LoVo (cell line): ENCODE measurements around the gene SND1.

Experiments
- DNase-seq: peaks from one replicate; pipeline ENCODE4 v3.0.0-alpha.2; 2016; ENCODE audit warnings: low spot score

Gene SND1

DNA sequence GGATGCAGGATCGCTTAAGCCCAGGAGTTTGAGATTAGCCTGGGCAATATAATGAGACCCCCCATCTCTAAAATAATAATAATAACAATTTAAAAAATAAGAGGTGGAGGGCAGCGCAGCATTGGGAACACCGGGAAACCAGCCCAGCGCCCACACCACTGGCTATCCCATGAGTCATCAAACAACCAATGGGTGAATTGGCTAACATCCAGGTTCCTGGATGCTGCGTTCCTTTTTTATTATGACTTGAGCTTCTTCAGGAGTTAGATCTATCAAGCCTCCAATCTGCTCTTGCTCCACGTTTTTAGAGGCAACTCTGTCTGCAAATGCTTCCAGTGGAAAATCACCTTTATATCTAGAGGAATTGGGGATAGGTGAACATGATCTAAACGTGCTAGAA lies 389.2 kb downstream of the SND1 start:
- peak; percentile 13 for DNase-seq

DNA sequence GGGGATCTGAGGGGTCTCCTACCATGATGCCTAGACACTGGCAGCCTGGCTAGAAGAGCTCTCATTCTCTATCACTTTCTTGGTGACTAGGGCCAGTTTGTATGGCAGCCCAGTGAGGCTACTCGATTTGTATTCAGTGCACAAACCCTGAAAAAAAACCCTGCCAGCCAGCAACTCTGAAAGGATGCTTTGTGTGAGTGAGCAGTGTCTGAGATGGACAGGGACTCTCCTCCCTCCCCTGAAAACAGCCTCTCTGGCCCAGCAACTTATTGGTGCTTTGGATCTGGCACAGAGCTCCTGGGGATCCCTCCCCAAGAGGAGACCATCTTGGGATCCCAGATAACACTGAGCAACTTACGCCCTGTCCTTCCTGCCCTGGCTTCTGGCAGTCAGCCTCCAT lies 390.0 kb downstream of the SND1 start:
- DNase-seq, result no peak

DNA sequence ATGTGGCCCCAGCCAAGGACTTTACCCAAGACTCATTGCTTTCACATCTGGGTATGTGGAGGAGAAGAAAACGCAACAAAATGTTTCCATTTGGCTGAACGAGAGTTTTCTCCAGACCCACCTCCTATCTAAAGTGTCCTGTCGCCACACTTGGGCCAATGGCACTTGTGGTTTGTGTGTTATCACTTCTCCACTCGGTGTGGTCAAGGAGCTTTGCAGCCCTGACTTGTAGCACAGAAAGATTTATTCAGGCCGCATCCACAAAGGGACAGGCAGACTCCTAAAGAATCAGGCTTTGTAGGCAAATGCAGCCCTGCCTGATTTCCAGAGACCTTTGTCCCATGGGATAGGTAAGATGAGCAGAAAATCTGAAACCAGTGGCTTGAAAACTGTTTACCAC lies 392.1 kb downstream of the SND1 start:
- no peak for DNase-seq

DNA sequence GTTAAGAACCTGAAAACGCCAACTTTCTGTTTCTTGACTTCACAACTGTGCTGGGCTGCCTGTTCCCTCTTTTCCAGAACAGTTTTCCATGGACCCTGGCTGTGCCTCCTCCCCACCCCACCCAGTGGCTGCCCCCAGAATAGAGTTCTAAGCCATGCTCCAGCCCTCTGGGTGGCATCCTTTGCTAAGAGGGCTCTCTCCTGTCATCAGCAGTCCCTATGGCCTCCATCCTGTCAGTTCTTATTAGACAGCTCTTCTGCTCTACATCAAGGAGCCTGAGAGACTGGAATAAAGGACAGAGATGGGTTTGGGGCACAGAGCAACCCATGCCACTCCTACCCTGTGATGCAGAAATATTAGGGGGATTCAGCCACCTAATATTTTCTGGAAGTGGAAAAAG lies 393.2 kb downstream of the SND1 start:
- DNase-seq, result no peak

DNA sequence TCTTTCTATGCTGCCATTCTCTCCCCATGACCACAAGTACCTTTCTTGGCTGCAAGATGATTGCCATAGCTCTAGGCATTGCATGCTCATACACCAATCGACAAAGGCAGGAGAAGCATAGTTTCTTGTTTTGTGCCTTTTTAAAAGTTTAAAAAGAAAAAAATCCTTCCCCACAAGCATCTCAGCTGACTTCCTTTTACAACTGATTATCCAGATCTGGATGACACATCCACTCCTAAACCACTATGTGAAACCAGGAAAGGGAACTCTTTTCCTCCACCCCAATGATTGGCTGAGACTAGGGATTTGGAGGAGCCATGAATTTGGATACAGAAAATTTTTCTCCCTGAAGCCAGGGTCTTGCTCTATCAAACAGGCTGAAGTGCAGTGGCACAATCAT lies 393.8 kb downstream of the SND1 start:
- no peak for DNase-seq

DNA sequence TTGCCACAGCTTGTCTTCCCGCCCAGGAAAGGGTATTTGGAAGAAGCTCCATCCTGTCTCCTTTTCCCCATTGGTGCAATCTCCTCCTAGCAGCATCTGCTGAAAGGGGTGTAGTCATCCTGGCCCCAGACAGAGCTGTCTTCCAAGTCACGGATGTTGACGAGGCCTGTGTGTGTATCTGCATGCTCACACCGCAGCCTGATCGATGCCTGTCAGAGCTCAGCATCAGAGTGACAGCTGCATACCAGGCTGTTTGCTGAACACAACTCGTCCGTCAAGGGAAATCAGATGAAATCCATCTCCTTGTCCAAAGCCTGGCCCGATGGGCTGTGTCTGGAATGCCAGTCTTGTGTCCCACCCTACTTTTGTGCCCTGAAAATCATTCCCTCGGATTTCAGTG lies 400.4 kb downstream of the SND1 start:
- DNase-seq, result no peak

DNA sequence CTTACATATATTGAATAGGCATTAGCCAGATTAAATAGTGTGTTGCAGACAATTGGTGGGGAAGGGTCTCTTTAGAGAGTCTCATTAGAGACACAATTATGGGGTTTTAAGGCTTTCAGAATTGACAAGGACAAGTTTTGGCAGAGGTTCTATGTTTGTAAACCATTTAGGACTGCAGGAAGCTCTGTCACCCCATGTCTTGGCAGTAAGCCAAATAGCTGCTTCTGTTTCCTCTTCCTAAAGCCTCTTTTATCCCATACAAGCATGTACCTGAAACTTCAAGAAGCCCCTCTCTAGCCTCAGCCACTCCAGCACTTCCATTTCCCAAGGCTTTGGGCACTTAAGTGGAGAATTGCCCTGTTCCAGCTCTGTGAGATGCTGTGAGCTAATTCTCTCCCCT lies 401.0 kb downstream of the SND1 start:
- DNase-seq, result peak; percentile 33

DNA sequence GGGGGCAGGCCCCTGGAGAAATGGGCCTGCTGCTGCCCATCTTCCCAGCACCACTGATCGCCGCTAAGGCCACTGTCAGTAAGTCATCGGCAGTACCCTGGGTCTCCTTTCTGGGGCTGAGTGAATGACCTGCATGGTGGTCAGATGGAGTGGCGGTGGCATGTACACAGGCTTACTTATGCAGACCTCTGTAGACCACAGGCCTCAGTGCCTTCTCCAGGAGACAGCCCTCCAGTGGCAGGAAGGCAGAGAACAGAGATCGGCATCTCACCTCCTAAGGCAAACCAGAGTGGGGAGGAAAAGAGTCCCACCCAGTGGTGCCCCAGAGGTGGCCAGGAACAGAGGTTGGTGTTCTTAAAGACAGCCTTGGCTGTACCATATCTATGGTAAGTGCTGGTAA lies 402.0 kb downstream of the SND1 start:
- DNase-seq, result no peak

DNA sequence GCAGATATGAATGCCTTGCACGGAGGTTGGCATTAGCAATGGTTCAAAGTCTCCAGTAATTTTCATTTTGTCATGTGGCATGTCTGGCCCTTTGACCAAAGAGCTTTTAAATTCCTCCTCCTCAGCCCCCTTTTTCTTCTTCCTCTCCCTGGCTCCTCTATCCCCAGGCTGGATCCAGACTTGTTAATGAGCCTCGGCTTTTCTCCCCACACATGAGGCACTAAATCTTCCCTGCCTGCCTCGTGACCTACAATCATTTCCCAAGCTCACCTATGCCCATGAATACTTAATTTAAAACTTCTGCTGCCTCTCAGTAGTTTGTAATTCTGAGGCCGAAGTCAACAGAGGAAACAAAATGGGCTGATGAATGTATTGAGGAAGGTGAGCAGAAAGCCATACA lies 402.5 kb downstream of the SND1 start:
- no peak for DNase-seq

DNA sequence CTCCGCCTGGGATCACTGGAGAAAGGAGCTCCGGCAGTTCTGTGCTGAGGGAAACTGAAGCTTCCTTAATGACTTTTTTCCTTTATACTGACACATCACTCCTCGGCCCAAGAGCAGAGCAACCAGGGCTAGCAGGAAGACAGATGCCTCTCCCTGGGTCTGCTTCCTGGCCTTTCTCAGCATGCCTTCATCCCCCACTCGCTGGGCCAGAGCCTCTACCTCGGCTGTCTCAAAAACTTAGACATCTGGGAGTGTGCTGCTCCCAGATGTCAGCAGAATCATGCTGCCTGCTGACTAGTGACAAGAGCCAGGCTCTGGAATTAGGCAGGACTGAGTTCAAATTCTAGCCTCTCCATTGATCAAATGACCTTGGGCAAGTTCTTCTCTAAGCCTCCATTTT lies 403.6 kb downstream of the SND1 start:
- DNase-seq, result no peak

DNA sequence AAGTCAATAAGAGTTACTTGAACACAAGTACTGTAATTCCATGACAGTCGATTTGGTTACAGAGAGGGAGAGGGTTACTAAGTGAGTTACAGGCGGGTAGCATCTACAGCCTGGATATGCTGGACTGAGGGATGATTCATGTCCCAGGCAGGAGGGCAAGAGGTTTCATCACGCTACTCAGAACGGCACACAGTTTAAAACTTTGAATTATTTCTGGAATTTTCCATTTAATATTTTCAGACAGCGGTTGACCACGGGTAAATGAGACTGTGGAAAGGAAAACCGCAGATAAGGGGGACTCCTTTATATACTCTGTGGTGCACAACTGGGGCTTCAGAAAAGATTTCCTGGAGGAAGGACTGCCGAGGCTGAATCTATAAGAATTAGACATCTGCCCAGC lies 404.9 kb downstream of the SND1 start:
- no peak for DNase-seq

DNA sequence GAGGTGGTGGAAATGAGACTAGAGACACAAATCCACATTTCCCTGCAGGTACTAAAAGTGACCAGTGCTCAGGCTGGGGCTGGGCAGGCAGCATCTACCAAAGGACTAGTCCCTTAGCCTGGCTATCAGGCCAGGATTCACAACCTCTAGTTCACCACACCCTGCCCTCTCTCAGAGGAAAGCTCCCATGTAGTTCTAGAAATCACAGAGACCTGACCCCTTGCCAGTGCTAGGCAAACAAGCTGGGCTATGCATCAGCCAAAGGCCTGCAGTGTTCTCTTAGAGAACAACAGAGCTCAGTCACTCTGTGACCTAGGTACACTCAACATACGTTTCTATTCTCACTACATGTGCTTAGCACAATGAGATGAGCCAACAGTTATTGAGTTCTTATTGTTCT lies 405.9 kb downstream of the SND1 start:
- DNase-seq, result no peak

DNA sequence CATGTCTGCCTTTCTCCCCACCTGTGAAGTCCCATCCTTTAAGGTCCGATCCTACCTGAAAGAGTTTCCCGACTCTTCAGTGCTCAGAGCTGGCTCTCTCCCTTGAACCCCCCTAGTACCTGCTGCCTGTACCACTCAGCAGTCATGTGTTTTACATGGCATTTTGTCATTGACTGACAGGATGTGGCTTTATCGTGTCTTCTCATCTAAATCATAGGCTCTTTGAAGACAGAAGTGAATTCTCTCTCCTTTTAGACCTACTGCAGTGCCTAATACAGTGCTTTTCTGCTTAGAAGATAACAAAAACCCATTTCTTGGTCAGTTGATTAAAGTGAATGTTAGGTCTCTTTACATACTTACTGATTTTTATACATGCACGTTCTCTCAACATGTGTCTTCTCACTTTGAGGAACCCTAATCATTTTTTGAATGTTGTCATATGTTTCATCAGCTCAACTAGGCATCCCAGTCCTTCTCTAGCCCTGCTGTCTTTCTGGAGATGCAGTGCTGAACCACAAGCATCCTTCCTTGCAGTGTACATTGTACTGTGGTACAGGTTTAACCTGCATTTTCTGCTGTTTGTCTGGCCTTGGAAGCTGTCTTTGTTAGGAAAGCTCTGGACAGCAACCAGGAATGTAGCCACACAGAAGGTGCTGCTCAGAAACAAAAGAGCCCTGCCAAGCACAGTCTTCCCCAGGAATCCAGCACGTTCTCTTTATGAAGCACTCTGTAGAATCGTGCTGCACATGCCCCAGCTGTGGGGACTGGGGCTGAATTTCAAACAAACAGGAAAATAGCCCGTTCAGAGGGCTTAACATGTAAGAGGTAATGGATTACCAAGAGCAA lies 407.4 kb downstream of the SND1 start:
- no peak for DNase-seq

DNA sequence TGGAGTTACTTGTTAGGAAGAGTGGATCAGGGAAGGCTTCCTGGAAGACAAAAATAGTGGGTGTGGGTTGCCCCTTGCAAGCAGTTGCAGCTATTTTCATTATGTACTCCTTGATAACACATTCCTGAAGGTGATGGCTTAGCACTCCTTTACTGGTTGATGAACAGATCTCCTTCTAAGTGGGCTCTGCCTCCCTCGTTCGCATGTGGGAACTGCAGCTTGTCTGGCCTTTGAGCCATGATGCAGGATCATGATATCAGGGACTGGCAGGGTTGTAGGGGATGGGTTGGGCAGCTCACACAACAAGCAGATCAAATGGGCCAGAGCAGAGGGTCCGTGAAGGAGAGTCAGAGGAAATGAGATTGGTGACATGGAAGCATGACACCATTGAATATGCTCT lies 408.0 kb downstream of the SND1 start:
- no peak for DNase-seq

DNA sequence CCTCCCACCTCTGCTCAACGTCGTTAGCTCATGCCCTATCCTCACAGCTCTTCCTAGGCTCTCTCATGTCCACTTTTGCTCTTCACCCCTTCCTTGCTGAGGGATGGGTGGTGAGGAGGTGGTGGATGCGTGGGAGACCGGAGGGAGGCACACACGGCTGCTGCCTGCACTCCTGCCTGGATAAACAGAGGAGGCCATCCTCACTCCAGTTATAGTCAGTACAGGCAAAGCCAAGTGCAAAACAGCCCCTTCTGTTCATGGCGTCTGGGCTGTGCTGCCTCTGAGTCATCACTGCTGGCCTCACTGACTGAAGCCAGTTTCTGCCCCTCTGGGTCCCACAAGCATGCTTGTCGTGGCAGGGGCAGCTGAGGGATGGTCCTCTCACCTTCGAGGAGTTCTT lies 411.1 kb downstream of the SND1 start:
- DNase-seq, result no peak

DNA sequence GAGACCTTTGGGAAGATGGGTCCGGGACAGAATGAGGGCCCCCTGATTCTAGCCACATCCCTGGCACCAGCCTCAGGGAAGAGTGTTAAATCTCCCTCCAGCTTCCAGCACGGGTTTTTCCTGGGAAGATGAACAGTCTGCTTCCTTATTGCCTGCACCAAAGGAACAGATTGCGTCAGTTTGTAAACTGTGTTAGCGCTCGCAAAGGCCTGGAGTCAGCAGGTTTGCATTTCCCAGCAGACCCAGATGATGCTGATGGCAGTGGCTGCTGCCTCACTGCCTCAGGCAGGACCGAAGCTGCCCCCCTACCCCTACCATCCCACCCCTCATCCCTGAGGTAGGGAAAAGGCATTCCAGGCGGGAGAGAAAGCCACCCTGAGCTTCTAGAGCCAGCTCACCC lies 413.9 kb downstream of the SND1 start:
- no peak for DNase-seq

DNA sequence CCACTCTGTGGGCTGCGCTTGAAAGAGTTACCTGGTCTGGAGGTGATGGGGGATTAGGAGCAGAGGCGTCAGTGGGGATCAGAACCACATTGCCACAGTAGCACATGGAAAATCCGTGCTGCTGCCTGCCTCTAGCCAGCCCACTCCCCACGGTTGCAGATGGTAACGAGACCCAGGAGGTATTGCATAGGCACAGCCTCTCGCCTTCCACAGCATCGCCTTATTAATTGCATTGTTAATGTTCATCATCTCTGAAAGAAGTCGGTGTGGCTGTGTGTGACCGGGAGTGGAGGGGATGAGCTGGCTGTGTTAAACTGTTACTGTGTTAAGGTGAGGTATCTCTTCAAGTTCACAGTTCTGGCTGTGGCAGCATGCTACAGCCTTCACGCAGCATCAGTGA lies 414.4 kb downstream of the SND1 start:
- DNase-seq, result no peak

DNA sequence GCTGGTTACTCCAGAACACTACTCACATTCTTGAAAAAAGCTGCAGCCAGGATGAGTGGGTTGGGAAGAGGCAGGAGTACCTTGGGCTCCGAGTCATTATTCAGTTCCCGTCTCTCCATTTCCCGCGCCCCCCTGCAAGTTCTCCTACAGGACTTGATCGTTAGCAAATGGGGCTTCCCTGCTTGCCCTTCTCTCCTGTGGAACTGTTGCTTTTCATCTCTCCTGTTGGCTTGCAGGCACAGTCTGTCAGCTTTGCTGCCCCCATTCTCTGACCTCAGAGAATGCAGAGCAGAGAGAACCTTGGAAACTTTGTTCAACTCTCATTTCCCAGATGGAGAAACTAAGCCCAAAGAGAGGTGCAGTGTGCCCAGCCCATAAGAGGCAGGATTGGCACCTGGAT lies 414.9 kb downstream of the SND1 start:
- DNase-seq, result no peak

DNA sequence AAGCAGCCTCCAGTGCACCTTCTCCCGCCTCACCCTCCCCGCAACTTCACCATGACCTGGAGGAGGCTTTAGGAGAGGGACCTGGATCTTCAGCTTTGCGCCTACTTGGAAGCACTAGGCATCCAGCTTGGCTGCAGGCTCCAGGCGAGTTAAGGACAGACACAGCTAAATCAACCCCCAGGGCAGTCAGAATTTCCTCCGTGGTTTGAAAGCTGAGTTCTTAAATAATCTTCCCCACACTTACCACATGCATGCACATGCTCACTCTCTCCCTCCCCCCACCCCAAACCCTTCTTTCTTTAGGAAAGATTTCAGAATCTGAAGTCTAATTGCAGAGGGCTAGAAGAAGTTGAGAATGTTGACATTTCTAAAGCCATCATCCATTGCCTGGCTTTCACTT lies 416.0 kb downstream of the SND1 start:
- DNase-seq, result no peak

DNA sequence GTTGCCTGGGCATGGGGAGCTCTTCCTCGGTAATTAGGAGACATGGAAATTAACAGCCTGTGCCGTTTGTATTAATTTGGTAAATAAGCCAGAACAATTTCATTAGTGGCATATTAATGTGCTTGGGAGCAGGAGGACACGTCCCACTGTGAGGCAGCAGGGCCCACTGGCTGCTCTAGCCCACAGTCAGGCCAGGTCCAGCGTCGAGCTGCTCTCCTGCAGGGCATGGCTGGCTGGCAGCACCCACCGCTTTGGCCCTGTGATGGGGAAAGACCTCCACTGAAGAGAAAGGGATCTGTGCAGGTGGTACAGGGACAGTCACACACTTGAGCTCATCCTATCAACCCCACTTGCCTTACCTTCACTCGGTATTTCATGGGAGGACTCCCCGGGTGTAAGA lies 416.8 kb downstream of the SND1 start:
- no peak for DNase-seq

DNA sequence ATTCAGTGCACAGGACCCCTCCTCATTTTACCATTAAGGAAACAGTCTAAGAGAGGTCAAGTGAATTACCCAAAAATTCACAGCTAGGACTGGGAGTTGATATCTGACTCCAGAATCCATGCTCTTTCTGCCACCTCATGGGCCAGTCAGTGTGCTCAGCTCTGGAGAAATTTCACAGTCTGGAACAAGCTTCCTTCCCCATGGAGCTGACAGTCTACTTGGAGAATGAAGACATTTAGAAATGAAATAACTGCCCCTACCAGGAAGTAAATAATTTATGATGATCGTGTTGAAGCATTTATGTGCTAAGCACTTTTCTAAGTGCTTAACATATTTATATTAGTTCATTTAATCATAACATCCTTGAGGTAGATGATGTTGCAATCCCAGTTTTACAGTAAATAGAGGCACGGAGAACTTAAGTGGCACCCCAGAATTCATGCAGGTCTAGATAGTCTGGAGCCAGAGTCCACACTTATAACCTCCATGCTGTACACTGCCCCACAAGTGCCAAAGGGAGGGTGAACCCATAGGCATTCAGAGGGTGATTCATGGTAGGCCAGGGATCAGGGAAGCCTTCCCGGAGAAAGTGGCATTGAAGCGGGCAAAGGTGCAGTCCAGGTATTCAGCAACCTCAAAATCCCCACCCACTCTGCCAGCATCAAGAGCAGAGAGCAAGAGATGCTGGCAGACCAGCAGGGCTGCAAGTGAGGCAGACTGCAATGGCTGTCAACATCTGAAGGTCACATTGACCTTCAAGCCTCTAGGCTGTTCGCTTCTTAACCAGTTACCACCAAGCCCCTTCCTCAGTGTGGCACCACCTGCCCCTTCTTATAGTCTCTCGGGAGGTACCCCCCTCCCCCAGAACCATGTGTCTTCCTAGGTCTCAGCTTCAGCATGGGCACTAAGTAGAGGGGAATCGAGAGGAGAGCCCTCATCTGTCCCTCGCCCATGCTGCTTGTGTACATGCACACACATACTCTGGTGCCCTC lies 417.7 kb downstream of the SND1 start:
- no peak for DNase-seq

DNA sequence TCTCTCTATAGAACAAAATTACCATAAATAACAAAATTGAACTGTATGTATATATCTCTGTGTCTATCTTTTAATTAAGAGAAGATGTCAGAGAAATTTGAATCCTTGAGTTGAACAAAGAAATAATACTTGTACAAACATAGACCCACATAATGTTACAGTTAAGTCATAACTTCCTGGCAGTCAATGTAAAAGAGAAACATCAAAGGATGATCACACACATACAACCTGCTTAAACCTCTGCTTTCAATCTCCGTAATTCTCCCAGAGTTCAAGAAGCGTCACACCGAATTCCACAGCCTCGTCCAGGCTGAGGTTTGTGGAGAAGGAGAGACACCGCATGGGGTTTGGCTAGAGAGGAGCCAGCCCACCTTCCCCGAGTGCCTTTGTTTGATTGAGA lies 419.4 kb downstream of the SND1 start:
- no peak for DNase-seq

DNA sequence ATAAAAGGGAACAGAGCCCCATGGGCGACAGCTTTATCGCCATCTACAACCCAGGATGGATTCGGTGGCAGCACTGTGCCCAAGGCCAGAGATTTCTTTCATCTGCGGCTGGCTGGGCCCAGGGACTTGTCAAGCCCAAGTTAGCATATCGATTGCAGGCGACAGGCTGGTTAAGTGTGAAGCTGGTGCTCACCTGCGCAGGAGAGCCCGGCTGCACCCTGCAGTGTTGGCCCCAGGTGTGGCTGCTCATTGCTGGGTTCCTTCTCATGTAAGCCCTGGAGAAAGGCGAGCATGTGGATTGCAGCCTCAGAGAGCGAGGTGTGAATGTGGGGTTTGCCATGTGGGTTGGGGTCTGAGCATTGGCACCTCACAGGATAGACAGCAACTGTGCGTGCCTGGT lies 419.8 kb downstream of the SND1 start:
- no peak for DNase-seq
